Measurements from ENCODE around the gene SLC44A4.
"Not testable (repeated sequence)": the region's sequence is repeated elsewhere in the genome, so short reads cannot be mapped to it uniquely, and the experiment has no call there.

SLC44A4 gene

DNA sequence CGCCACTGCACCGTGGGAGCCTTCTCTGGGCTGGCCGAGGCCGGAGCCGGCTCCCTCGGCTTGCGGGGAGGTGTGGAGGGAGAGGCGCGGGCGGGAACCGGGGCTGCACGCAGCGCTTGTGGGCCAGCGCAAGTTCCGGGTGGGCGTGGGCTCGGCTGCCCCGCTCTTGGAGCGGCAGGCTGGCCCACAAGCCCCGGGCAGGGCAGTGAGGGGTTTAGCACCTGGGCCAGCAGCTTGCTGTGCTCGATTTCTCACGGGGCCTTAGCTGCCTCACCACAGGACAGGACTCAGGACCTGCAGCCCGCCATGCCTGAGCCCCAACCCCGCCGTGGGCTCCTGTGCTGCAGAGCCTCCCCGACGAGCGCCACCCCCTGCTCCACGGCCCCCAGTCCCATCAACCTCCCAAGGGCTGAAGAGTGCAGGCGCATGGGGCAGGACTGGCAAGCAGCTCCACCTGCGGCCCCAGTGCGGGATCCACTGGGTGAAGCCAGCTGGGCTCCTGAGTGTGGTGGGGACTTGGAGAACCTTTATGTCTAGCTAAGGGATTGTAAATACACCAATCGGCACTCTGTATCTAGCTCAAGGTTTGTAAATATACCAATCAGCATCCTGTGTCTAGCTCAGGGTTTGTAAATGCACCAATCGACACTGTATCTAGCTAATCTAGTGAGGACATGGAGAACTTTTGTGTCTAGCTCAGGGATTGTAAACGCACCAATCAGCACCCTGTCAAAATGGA, 26.6 kb downstream of the SLC44A4 start:
- not testable (repeated sequence) for DNase-seq

DNA sequence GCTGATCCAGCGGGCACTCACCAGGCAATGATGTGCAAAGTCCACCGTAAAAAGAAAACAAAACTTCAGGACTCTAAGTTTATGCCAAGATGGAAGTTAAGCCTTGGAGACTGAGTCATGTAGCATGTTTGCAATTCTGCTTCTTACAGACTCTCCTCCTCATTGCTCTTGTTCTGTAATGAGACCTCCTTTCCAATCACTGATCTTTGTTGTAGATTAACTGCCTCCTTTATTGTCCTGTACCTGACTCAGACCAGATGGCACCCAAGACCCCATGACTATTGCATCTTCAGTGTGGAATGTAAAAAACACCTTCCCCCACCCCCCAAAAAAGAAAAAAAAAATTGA, 27.3 kb downstream of the SLC44A4 start:
- DNase-seq: no peak

DNA sequence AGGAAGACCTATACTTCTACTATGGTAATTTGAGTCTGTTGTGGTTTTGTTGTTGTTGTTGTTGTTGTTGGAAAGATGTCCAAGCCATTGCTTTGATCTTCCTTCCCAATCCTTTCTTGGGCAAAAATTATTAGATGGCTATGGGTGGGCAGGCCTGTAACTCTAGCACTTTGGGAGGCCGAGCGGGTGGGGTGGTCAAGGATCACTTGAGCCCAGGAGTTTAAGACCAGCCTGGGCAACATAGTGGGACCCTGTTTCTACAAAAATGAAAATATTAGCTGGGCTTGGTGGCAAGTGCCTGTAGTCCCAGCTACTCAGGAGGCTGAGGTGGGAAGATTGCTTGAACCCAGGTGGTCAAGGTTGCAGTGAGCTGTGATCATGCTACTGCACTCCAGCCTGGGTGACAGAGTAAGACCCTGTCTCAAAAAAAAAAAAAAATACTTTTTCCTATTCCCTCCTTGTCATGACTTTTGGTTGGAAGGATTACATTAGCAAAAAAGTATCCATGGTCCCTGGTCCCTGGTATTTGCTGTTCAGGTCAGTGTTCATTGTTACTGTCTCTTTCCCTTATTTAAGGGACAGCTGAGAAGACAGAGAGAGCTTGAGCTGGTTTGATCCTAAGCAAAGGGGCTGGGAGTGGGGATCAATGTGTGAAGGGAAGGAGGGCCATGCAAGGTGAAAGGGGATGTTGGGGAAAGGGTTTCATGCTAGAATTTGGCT, 27.9 kb downstream of the SLC44A4 start:
- DNase-seq: no peak

DNA sequence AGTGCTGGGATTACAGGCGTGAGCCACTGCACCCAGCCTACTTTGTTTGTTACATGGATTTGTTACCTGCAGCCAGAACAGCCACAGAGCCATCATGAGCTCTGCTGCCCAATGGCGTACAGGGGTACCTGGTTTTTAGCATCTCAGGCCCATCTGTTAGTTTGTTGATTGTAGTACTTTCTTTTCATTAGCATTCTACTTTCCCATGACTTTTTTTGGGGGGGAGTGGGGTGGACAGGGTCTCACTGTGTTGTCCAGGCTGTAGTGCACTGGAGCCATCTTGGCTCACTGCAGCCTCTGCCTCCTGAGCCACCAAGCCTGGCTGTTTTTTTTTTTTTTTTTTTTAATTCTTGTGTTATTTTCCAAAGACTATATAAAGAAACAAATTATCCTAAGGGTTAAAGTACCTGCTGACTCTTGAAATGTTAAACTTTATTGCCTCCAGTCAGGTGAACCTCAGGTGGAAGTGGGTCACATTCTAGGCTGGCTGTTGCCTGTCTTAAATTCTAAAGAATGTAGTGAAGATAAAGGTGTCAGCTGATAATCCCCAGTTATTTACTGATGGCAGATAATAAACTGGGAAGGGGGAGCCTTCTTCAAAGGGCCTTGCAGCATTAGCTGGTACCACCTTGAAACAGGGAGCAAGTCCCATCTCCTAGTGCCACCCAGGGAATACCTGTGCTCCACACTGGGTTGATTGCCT, 31.4 kb downstream of the SLC44A4 start:
- no peak for DNase-seq

DNA sequence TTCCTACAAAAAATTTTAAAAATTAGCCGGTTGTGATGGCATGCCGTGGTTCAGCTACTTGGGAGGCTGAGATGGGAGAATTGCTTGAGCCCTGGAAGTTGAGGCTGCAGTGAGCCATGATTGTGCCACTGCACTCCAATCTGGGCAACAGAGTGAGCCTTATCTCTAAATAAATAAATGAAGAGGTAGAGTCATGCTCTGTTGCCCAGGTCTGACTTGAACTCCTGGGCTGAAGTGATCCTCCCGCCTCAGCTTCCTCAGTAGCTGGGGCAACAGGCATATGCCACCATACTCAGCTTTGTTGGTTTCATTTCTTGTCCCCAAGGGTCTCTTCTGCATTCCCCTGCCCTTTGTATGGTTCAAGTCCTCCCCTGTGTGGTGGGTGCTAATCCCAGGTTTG, 34.3 kb downstream of the SLC44A4 start:
- no peak for DNase-seq

DNA sequence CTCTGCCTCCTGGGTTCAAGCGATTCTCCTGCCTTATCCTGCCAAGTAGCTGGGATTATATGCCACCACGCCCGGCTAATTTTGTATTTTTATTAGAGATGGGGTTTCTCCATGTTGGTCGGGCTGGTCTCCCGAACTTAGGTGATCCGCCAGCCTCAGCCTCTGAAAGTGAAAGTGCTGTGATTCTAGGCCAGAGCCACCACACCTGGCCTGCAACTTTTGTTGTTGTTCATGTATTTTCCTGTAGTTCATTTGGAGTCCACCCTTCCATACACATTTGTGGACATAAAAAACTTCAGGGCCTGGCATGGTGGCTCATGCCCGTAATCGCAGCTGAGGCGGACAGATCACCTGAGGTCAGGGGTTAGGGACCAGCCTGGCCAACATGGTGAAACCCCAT, 36.7 kb downstream of the SLC44A4 start:
- DNase-seq: no peak

DNA sequence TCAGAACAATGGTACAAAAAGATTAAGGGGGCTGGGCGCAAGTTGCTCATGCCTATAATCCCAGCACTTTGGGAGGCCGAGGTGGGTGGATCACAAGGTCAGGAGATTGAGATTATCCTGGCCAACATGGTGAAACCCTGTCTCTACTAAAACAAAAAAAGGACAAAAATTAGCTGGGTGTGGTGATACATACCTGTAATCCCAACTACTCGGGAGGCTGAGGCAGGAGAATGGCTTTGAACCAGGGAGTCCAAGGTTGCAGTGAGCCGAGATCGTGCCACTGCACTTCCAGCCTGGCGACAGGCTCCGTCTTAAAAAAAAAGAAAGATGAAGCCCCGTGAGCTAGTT, 39.0 kb downstream of the SLC44A4 start:
- DNase-seq: not testable (repeated sequence)

DNA sequence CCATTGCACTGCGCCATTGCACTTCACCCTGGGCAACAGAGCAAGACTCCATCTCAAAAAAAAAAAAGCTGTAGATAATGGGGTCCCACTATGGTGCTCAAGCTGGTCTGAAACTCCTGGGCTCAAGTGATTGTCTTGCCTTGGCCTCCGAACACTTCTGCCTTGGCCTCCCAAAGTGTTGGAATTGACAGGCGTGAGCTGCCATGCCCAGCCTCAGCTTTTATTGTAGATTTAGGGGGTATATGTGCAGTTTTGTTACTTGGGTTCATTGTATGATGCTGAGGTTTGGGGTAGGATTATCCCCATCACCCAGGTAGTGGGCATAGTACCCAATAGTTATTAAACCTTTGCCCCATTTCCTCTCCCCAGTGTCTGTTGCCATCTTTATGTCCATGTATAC, 39.8 kb downstream of the SLC44A4 start:
- no peak for DNase-seq

DNA sequence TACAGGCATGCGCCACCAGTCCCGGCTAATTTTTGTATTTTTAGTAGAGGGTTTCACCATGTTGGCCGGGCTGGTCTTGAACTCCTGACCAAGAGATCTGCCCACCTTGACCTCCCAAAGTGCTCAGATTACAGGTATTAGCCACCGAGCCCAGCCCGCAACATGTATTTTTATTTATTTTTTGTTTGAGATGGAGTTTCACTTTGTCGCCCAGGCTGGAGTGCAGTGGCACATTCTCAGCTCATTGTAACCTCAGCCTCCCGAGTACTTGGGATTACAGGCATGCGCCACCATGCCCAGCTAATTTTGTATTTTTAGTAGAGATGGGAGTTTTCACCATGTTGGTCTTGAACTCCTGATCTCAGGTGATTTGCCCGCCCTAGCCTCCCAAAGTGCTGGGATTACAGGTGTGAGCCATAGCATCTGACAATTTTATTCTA, 40.7 kb downstream of the SLC44A4 start:
- not testable (repeated sequence) for DNase-seq

DNA sequence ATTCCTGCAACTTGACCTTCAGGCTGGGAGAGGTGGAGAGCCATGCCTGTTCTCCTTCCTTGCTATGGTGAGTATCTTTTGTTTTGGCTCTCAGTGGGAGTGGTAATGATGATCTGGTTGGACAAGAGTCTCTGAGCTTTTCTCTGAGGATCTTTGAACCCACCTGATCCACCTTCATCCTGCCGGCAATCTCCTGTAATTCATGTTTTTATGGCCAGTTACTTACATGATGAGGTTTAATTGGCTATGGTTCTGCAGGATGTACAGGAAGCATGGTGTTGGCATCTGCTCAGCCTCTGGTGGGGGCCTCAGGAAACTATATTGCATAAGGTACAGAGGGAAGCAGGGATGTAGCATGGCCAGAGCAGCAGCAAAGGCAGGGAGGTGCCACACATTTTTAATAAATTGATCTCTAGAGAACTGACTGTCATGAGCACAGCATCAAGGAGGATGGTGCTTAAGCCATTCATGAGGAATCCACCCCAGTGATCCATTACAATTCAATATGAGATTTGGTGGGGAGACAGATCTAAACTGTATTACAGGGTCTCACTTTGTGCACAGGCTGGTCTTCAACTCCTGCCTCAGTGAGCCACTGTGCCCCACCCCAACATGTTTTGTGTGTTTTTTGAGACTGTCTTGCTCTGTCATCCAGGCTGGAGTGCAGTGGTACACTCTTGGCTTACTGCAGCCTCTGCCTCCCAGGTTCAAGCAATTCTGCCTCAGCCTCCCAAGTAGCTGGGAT, 41.3 kb downstream of the SLC44A4 start:
- DNase-seq: no peak

DNA sequence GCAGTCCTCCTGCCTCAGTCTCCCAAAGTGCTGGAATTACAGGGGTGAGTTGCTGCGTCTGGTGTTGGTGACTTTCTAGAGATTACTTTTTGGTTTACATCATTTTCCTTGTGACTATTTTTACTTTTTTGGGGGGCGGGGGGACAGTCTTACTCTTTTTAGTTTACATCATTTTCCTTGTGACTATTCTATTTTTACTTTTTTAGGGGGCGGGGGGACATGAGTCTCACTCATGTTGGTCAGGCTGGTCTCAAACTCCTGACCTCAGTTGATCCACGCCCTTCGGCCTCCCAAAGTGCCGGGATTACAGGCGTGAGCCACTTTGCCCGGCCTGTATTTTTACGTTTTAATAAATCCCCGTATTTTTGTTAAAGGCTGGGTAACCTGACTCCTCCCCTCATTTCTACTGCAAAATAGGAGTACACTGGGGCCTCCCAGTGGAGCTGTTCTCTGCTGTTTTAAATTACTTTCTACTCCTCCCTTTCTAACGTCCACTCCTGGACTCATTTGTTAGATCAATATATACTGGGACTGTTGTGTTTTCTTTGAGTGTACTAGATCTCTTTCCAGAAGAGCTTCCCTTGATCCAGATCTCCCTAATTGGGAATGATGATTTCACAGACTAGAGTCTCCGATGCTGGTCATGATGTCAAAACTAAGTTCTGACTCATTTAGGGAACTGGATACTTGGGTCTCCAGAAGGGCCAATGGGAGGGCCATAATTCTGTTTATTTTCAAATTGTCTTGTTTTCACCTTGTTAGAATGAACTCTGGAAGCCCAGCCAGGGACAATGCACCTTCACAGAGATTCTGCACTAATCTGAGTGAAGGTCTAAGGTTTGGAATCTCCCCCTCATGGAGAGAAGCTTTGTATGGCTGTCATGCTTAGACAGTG, 42.1 kb downstream of the SLC44A4 start:
- DNase-seq: no peak

DNA sequence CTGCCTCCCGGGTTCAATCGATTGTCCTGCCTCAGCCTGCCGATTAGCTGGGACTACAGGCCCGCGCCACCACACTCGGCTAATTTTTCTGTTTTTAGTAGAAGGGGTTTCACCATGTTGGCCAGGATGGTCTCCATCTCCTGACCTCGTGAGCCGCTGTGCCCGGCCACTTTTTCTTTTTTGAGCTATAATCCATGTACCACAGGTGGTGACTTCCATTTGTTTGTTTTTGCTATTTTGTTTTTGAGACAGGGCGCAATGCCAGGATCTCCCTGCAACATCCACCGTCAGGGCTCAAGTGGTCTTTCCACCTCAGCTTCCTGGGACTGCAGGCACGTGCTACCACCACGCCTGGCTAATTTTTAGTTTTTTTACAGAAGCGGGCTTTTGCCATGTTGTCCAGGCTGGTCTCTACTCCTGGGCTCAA, 42.7 kb downstream of the SLC44A4 start:
- no peak for DNase-seq

DNA sequence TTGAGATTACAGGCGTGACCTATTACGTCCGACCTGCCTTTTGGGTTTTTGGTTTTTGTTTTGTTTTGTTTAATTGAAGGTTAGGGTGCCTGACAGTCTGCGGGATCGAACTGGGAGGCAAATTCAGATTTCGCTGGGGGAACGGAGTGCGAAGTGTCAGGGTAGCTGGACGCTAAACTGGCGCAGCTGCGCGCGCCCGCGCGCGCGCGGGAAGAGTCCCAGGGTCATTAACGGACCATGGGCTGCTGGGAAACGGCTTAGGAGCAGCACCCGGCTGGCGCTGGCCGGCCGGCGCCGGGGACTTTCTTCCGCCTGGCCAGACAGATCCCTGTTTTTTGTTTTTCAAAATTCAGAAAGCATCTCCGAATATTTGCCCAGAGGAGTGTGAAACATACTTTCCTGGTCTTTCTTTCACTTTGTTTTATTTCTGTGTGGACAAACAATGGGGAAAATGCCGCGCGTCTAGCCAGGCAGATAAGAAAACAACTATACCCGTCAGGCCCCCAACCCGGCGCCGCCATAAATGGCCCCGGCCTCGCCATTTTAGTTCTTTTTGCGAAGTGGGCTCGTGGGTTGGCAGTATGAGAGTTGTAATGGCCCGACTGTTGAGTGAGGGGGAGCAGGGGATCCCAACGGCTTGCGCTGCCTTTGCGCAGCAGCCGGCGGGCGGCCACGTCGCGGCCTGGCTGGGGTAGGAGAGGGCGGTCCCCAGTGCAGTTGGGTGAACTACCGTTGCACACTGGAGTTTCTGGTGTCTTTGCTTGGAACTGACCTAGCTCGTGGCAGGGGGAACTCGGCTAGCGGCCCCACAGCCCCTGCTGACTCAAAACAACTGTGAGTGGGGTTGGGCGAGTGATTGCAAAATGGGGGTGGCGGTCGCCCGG, 44.2 kb downstream of the SLC44A4 start:
- DNase-seq: peak; percentile 68

DNA sequence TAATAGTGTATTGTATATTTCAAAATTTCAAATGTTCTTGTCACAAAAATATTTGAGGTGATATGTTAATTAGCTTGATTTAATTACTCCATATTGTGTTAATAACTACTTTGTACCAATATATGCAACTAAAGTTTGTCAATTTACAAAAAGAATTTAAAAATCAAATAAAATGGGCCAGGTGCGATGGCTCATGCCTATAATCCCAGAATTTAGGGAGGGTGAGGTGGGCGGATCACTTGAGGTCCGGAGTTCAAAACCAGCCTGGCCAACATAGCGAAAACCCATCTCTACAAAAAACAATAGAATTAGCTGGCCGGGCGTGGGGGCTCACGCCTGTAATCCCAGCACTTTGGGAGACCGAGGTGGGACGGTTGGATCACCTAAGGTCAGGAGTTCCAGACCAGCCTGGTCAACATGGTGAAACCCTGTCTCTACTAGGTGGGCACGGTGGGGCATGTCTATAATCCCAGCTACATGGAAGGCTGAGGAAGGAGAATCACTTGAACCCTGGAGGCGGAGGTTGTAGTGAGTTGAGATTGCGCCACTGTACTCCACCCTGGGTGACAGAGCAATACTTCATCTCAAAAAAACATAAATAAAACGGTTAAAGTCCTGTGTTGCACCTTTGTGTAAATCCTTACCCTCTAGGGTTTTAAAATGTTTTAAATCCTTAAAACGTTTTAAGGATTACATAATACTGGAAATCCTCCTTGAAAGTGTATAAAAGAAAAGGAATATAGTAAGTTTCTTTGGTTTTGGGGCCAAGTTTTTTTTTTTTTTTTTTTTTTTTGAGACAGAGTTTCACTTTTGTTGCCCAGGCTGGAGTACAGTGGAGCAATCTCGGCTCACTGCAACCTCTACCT, 47.2 kb downstream of the SLC44A4 start:
- DNase-seq: no peak

DNA sequence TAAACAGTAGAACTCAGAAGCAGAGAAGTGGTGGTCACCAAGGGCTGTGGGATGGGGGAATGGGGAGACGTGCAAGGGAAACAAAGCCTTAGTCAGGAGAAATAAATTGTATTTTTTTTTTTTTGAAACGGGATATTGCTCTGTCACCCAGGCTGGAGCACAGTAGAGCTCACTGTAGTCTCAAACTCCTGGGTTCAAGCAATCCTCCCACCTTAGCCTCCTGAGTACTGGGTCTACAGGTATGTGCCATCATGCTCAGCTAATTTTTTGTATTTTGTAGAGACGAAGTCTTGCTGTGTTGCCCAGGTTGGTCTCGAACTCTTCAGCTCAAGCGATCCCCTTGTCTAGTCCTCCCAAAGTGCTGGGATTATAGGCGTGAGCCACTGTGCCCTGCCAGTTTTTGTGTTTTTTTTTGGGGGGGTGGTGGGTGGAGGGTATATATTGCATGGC, 47.9 kb downstream of the SLC44A4 start:
- no peak for DNase-seq

DNA sequence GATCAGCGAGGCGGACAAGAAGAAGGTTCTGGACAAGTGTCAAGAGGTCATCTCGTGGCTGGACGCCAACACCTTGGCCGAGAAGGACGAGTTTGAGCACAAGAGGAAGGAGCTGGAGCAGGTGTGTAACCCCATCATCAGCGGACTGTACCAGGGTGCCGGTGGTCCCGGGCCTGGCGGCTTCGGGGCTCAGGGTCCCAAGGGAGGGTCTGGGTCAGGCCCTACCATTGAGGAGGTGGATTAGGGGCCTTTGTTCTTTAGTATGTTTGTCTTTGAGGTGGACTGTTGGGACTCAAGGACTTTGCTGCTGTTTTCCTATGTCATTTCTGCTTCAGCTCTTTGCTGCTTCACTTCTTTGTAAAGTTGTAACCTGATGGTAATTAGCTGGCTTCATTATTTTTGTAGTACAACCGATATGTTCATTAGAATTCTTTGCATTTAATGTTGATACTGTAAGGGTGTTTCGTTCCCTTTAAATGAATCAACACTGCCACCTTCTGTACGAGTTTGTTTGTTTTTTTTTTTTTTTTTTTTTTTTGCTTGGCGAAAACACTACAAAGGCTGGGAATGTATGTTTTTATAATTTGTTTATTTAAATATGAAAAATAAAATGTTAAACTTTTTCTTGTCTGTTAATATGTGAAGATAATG, 49.0 kb downstream of the SLC44A4 start:
- DNase-seq: no peak

DNA sequence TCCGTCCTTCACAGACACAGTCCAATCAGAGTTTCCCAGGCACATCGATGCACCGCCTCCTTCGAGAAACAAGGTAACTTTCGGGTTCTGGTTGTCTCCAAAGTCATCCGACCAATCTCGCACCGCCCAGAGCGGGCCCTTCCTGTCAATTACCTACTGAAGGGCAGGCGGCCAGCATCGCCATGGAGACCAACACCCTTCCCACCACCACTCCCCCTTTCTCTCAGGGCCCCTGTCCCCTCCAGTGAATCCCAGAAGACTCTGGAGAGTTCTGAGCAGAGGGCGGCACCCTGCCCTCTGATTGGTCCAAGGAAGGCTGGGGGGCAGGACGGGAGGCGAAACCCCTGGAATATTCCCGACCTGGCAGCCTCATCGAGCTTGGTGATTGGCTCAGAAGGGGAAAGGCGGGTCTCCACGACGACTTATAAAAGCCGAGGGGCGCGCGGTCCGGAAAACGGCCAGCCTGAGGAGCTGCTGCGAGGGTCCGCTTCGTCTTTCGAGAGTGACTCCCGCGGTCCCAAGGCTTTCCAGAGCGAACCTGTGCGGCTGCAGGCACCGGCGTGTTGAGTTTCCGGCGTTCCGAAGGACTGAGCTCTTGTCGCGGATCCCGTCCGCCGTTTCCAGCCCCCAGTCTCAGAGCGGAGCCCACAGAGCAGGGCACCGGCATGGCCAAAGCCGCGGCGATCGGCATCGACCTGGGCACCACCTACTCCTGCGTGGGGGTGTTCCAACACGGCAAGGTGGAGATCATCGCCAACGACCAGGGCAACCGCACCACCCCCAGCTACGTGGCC, 51.3 kb downstream of the SLC44A4 start, which contains the start of gene HSPA1B:
HSPA1B (plus strand) TSS at position 453 of the 794 bp plus-strand sequence; CDS start at position 666, 213 bp downstream.
- peak; percentile 100 for DNase-seq

DNA sequence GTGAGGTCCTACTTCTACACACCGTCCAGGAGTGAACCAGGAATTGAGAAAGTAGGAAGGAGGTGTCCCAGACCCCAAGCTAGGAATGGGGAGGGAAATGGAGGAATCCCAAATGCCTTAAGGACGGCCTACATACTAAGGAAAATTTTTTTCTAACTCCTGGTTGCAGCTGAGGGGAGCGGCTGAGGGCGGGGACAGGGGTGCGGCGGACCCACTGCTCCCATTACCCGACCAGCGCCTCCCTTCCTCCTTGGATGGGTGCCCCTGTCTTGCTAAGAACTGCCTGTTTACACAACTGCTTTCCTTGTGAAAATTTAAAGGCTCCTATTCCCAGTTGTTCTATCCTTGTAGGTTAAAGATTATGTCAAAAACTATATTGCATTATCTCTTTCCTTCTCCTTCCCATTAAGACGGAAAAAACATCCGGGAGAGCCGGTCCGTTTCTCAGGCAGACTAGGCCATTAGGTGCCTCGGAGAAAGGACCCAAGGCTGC, 52.0 kb downstream of the SLC44A4 start:
- DNase-seq: peak; percentile 57
